ENCODE measurements around the gene PYCR2.

GRCh38 chr1:225945564-225945963 is 21.5 kb upstream of the PYCR2 start:
- TF ChIP-seq CTCF (IDR thresholded peaks at IDR 0.05) (no peak), POLR2A (IDR thresholded peaks at IDR 0.05) (no peak)
